Measurements from ENCODE around the gene PABPN1L. TPM values are rescaled to one million over a fixed set of nuclear protein-coding genes. Genes with fewer than 3 reads are reported as not detected.

PABPN1L gene
- total and polyA plus RNA-seq, 2 experiments from 2014 or later, result not detected

DNA sequence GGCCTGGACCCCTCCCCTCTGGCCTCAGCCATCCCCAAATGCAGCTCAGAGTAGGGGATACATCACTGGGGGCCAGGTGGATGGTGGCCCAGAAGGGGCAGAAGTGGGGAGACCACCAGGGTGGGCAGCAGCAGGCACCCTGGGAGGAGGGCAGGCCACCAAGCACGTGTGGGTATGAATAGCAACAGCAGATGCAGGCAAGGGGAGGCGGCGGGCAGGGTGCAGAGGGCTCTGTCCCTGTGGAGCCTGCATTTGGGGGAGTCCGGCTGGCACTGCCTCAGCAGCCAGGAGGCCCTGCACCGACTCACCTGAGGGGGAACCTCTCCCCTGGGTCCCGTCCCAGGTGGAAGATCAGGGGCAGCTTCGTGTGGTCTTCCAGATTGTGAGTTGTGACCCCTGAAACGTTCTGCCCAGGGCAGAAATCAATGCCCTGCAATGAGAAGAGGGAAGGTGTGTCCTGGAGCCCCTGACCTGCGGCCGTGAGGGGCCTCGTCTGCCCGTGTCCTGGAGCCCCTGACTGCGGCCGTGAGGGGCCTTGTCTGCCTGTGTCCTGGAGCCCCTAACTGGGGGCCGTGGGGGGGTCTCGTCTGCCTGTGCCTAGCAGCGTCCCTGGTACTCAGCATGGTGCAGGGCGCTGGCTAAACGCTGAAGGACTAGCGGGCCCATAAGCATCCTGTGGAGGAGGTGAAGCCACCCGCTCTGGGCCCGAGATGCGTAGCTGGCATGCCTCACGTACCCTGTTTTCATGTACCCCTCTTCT is 44.0 kb downstream of the PABPN1L start:
- Histone ChIP-seq H3K4me3 (no peak overlapping the region), H3K9me2 (ENCODE audit: insufficient read depth) (no peaks in the 10 kb centered on the region), H3K27me3 (ENCODE audit: insufficient read depth) (no peaks in the 10 kb centered on the region), H3K79me2 (replicated peaks; ENCODE audit: insufficient read depth) (no peaks in the 10 kb centered on the region), H3F3A (replicated peaks; ENCODE audit: low read depth) (no peaks in the 10 kb centered on the region), H3K27ac (ENCODE audit: low read depth) (no peak overlapping the region), H2AFZ (no peak overlapping the region), H3K36me3 (ENCODE audit: insufficient read depth) (no peaks in the 10 kb centered on the region), H3K4me1 (ENCODE audit: insufficient read depth) (no peaks in the 10 kb centered on the region), H3K4me2 (no peak overlapping the region), H4K20me1 (replicated peaks; ENCODE audit: insufficient read depth) (no peaks in the 10 kb centered on the region)
- ATAC-seq (no peak), DNase-seq (ENCODE audit: low spot score) (no peak)
- Mint-ChIP-seq H3K9me3 (no peaks in the 10 kb centered on the region; the same call in 2 of the 3 replicates), H3K27me3 (ENCODE audit: insufficient read depth, low read depth, poor library complexity) (peaks cover 4% of the 10 kb centered on the region), H3K27ac (no peak overlapping the region), H3K4me3 (no peak overlapping the region), H3K4me1 (peaks cover 5% of the 10 kb centered on the region; the same call in 1 of the 3 replicates), H3K36me3 (ENCODE audit: low read depth) (peaks cover 3% of the 10 kb centered on the region; the same call in 2 of the 3 replicates)
- TF ChIP-seq, protein P1, sequence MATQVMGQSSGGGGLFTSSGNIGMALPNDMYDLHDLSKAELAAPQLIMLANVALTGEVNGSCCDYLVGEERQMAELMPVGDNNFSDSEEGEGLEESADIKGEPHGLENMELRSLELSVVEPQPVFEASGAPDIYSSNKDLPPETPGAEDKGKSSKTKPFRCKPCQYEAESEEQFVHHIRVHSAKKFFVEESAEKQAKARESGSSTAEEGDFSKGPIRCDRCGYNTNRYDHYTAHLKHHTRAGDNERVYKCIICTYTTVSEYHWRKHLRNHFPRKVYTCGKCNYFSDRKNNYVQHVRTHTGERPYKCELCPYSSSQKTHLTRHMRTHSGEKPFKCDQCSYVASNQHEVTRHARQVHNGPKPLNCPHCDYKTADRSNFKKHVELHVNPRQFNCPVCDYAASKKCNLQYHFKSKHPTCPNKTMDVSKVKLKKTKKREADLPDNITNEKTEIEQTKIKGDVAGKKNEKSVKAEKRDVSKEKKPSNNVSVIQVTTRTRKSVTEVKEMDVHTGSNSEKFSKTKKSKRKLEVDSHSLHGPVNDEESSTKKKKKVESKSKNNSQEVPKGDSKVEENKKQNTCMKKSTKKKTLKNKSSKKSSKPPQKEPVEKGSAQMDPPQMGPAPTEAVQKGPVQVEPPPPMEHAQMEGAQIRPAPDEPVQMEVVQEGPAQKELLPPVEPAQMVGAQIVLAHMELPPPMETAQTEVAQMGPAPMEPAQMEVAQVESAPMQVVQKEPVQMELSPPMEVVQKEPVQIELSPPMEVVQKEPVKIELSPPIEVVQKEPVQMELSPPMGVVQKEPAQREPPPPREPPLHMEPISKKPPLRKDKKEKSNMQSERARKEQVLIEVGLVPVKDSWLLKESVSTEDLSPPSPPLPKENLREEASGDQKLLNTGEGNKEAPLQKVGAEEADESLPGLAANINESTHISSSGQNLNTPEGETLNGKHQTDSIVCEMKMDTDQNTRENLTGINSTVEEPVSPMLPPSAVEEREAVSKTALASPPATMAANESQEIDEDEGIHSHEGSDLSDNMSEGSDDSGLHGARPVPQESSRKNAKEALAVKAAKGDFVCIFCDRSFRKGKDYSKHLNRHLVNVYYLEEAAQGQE (IDR thresholded peaks at IDR 0.05; ENCODE audit: unreplicated experiment), result no peak
- TF ChIP-seq, protein P2, sequence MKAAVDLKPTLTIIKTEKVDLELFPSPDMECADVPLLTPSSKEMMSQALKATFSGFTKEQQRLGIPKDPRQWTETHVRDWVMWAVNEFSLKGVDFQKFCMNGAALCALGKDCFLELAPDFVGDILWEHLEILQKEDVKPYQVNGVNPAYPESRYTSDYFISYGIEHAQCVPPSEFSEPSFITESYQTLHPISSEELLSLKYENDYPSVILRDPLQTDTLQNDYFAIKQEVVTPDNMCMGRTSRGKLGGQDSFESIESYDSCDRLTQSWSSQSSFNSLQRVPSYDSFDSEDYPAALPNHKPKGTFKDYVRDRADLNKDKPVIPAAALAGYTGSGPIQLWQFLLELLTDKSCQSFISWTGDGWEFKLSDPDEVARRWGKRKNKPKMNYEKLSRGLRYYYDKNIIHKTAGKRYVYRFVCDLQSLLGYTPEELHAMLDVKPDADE (IDR thresholded peaks at IDR 0.05), result no peak
- TF ChIP-seq STAT1 (IDR thresholded peaks at IDR 0.05; ENCODE audit: unreplicated experiment), result no peak
- TF ChIP-seq JUNB (IDR thresholded peaks at IDR 0.05; ENCODE audit: unreplicated experiment), result no peak
- no peak for TF ChIP-seq CREB1 (CRISPR knock-in tag; IDR thresholded peaks at IDR 0.05; ENCODE audit: low read depth)
- TF ChIP-seq ZNF114 (CRISPR knock-in tag; IDR thresholded peaks at IDR 0.05), result no peak
- no peak for TF ChIP-seq POLR2AphosphoS5 (IDR thresholded peaks at IDR 0.05; ENCODE audit: low read depth)
- no peak for TF ChIP-seq ZNF331 (CRISPR knock-in tag; IDR thresholded peaks at IDR 0.05; ENCODE audit: low read depth)

DNA sequence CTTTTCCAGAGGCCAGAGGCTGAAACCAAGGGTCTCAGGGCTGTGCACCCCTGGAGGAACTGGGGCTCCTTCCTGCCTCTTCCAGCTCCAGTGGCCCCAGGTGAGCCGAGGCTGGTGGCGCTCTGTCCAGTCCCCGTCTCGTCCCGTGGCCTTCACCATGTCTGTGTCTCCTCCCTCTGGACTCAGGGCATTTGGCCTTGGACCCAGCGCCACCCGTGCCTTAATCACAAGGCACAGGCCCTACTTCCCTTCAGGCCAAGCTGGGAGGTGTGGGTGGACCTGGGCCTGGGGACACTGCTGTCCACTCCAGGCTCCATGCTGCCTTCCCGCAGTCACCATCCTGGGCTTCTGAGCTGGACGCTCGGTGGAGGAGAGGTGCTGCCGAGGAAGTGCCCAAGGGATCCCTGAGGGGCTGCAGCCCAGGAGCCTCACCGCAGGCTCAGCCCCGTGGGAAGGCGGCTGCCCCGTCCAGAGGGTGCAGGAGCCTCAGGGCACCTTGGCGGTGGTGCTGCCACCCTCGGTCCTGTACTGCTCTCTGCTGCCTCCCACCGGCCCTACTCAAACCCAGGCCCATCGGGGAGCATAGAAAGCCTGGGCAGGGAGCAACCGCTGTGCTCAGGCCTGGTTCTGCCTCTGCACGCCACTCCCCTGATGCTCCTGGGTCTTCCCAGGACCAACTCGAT is 45.2 kb downstream of the PABPN1L start:
- H3K4me1 Mint-ChIP-seq, result peaks cover 5% of the 10 kb centered on the region; the same call in 1 of the 3 replicates
- Histone ChIP-seq H3K4me1 (ENCODE audit: insufficient read depth) (no peaks in the 10 kb centered on the region), H3K4me2 (no peak overlapping the region), H3K27ac (ENCODE audit: low read depth) (no peak overlapping the region), H3K79me2 (replicated peaks; ENCODE audit: insufficient read depth) (no peaks in the 10 kb centered on the region), H3K9me2 (ENCODE audit: insufficient read depth) (no peaks in the 10 kb centered on the region), H2AFZ (no peak overlapping the region), H4K20me1 (replicated peaks; ENCODE audit: insufficient read depth) (no peaks in the 10 kb centered on the region), H3F3A (replicated peaks; ENCODE audit: low read depth) (no peaks in the 10 kb centered on the region), H3K36me3 (ENCODE audit: insufficient read depth) (no peaks in the 10 kb centered on the region), H3K27me3 (ENCODE audit: insufficient read depth) (no peaks in the 10 kb centered on the region), H3K4me3 (no peak overlapping the region)
- DNase-seq (ENCODE audit: low spot score), result no peak
- H3K4me3 Mint-ChIP-seq, result no peak overlapping the region
- no peaks in the 10 kb centered on the region; the same call in 2 of the 3 replicates for H3K9me3 Mint-ChIP-seq
- peaks cover 4% of the 10 kb centered on the region for H3K27me3 Mint-ChIP-seq (ENCODE audit: insufficient read depth, low read depth, poor library complexity)
- peak; percentile 25 for ATAC-seq
- no peak overlapping the region for H3K27ac Mint-ChIP-seq
- H3K36me3 Mint-ChIP-seq (ENCODE audit: low read depth), result peaks cover 3% of the 10 kb centered on the region; the same call in 2 of the 3 replicates
- no peak for TF ChIP-seq JUNB (IDR thresholded peaks at IDR 0.05; ENCODE audit: unreplicated experiment)
- TF ChIP-seq, protein P3, sequence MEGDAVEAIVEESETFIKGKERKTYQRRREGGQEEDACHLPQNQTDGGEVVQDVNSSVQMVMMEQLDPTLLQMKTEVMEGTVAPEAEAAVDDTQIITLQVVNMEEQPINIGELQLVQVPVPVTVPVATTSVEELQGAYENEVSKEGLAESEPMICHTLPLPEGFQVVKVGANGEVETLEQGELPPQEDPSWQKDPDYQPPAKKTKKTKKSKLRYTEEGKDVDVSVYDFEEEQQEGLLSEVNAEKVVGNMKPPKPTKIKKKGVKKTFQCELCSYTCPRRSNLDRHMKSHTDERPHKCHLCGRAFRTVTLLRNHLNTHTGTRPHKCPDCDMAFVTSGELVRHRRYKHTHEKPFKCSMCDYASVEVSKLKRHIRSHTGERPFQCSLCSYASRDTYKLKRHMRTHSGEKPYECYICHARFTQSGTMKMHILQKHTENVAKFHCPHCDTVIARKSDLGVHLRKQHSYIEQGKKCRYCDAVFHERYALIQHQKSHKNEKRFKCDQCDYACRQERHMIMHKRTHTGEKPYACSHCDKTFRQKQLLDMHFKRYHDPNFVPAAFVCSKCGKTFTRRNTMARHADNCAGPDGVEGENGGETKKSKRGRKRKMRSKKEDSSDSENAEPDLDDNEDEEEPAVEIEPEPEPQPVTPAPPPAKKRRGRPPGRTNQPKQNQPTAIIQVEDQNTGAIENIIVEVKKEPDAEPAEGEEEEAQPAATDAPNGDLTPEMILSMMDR (conservative IDR thresholded peaks at IDR 0.05; ENCODE audit: low read depth in 2 of 2), result peak in 1 of 2 experiments; percentile 42; a peak in 2 of 4 replicates

Data from GM23338 (cell line).